Body of pancreas (tissue), 4 donors: ENCODE measurements around the gene DNAJC13. TPM values are rescaled to one million over a fixed set of nuclear protein-coding genes. Genes with fewer than 3 reads are reported as not detected.

Experiments
- ATAC-seq: fragments of 150-250 bp; one replicate; pipeline ENCODE4 v1.9.1; 2016
- DNase-seq, 4 donors: peaks; one replicate each; pipeline ENCODE4 v3.0.0-alpha.2; 2019
- H3K27ac ChIP-seq, 4 donors: fragments of 200-600 bp; sonication (generic); 1 replicate in 3 of 4; 2 replicates in 1 of 4; pipeline versions ENCODE4 v1.5.1 to v1.6.1; 2016 to 2019; ENCODE audit warnings: mild to moderate bottlenecking in 1 of 4, mixed read lengths in 1 of 4, moderate library complexity in 1 of 4
- H3K27me3 ChIP-seq, 2 donors: fragments of 200-600 bp; sonication (generic); one replicate each; pipeline ENCODE4 v1.6.0; 2016; ENCODE audit warnings: mild to moderate bottlenecking in 1 of 2
- H3K36me3 ChIP-seq, 2 donors: fragments of 200-600 bp; sonication (generic); replicated peaks in 1 of 2; 2 replicates each; pipeline ENCODE4 v1.5.1; 2016; ENCODE audit warnings: low read depth in 2 of 2; ENCODE audit not compliant: insufficient read depth in 1 of 2
- H3K4me1 ChIP-seq: fragments of 200-600 bp; sonication (generic); one replicate; pipeline ENCODE4 v1.6.0; 2016
- H3K4me3 ChIP-seq, 2 donors: fragments of 200-600 bp; sonication (generic); 1 replicate in 1 of 2; 2 replicates in 1 of 2; pipeline ENCODE4 v1.5.1; 2016 to 2019
- H3K9me3 ChIP-seq, 3 donors: fragments of 200-600 bp; sonication (generic); 1 replicate in 2 of 3; 2 replicates in 1 of 3; pipeline ENCODE4 v1.5.1; 2016
- POLR2A ChIP-seq, 3 donors: fragments of 450-650 bp; IDR thresholded peaks; one replicate each; pipeline ENCODE4 v1.6.1; 2016; ENCODE audit warnings: antibody characterized with exemption in 3 of 3, mild to moderate bottlenecking in 2 of 3
- WGBS, 2 donors: methylation state at CpG; one replicate each; pipeline ENCODE4 v1.1.5; 2017; 5-methylcytosine and 5-hydroxymethylcytosine counted together
- intact Hi-C: fragments of 100-400 bp; cut with DNase I; formaldehyde crosslinking; loops from one replicate; pipeline ENCODE4 v1.15.1; 2023
- total RNA-seq, 2 donors: library from RNA; depleted of rRNA; stranded (reverse); fragments of >200 nt; gene quantifications; one replicate each; pipeline ENCODE4 v1.1.0, GENCODE V29; 2016
- TF ChIP-seq, protein P1 (sequence below), 7 experiments: fragments of 450-650 bp in 4 of 7; fragments of 200-600 bp in 3 of 7; sonication (generic) in 3 of 7; IDR thresholded peaks; one replicate each; pipeline ENCODE4 v1.5.1; 2016 to 2019; ENCODE audit warnings: antibody characterized with exemption in 7 of 7

The DNAJC13 gene
- total RNA-seq, 2 donors from 2014 or later, result 21.5 to 36.9 TPM

GRCh38 chr3:132488151-132488550, 70.8 kb downstream of the DNAJC13 start:
- DNase-seq (no peak), ATAC-seq (no peak)
- intact Hi-C loops, result no loop called here
- Histone ChIP-seq H3K36me3 (peaks cover 0 to 20% of the 10 kb centered on the region in 2 donors), H3K9me3 (no peaks in the 10 kb centered on the region), H3K27me3 (no peaks in the 10 kb centered on the region), H3K4me1 (no peaks in the 10 kb centered on the region), H3K27ac (no peak overlapping the region), H3K4me3 (no peak overlapping the region)
- WGBS, 2 donors, result 39 to 43% methylated on average over 2 of the region's 2 CpGs
- no peak for TF ChIP-seq POLR2A (IDR thresholded peaks at IDR 0.05)
- TF ChIP-seq, protein P1, sequence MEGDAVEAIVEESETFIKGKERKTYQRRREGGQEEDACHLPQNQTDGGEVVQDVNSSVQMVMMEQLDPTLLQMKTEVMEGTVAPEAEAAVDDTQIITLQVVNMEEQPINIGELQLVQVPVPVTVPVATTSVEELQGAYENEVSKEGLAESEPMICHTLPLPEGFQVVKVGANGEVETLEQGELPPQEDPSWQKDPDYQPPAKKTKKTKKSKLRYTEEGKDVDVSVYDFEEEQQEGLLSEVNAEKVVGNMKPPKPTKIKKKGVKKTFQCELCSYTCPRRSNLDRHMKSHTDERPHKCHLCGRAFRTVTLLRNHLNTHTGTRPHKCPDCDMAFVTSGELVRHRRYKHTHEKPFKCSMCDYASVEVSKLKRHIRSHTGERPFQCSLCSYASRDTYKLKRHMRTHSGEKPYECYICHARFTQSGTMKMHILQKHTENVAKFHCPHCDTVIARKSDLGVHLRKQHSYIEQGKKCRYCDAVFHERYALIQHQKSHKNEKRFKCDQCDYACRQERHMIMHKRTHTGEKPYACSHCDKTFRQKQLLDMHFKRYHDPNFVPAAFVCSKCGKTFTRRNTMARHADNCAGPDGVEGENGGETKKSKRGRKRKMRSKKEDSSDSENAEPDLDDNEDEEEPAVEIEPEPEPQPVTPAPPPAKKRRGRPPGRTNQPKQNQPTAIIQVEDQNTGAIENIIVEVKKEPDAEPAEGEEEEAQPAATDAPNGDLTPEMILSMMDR (IDR thresholded peaks at IDR 0.05), result no peak

DNA sequence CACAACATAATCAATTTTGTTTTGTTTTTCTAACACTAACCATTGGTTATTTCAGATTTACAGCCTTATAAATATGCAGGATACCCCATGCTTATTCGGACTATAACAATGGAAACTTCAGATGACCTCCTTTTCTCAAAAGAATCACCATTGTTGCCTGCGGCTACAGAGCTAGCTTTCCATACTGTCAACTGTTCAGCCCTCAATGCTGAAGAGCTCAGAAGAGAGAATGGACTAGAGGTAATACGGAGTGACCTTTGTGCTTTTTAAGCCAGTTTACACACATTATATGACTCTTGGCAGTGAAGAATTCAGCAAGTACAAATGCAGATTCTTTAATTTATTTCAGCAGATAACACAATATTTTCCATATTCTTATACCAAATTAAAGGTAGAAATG, 81.8 kb downstream of the DNAJC13 start:
- Histone ChIP-seq H3K9me3 (no peaks in the 10 kb centered on the region), H3K27me3 (no peaks in the 10 kb centered on the region), H3K4me3 (no peak overlapping the region), H3K27ac (no peak overlapping the region), H3K4me1 (no peaks in the 10 kb centered on the region), H3K36me3 (peaks cover 0 to 20% of the 10 kb centered on the region in 2 donors)
- WGBS, 2 donors, result 91 to 100% methylated on average over 3 of the region's 3 CpGs
- intact Hi-C loops, result no loop called here
- no peak for DNase-seq
- no peak for ATAC-seq
- TF ChIP-seq, protein P1 (IDR thresholded peaks at IDR 0.05), result no peak
- no peak for TF ChIP-seq POLR2A (IDR thresholded peaks at IDR 0.05)

DNA sequence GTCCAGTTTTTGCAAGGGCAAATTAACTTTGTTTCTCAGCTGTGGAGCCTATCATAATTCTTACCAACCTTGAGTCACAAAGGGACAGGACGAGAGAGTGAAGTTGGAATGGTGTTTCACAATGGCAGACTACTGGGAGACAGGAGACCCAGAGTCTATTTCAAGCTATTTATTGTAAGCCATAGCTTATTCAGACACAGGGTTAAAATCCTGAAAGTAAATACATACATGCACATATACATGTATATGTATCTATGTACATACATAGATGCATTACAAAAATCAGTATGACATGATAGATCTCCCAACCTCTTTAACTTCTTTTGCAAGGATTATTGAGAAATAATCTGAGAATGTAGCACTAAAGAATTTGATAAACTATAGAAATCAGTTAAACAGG, 86.3 kb downstream of the DNAJC13 start:
- TF ChIP-seq POLR2A (IDR thresholded peaks at IDR 0.05), result no peak
- TF ChIP-seq, protein P1 (IDR thresholded peaks at IDR 0.05), result no peak
- Histone ChIP-seq H3K4me3 (no peak overlapping the region), H3K27me3 (no peaks in the 10 kb centered on the region), H3K27ac (no peak overlapping the region), H3K9me3 (no peaks in the 10 kb centered on the region), H3K4me1 (peaks cover 7% of the 10 kb centered on the region), H3K36me3 (peaks cover 0 to 15% of the 10 kb centered on the region in 2 donors)
- DNase-seq (no peak), ATAC-seq (no peak)
- WGBS, 2 donors, result 71 to 80% methylated on average over 1 of the region's 1 CpG
- intact Hi-C loops, result no loop called here

DNA sequence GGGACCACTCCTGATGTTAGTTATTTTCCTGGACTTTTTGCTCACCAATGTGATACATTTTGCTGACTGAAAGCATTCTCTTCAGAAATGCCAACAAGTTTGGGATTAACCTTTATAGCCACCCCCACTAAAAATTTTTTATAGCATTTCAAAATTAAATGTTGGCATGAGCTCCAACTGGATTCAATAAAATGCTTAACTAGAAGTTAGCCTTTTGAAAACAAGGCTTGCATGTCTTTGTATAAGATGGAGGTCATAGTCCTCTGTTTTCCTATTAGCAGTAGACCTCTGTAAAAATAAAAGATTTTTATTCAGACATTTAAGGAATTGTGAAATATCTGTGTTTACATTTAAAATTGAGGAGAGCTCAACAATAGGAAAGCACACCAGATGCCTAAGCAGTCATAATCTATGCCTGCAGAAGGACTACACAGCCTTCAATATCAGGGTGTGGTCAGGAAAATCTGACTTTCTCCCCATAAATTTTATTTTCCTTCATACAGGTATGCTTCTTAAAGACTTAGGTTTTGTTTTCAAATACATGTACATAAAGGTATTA, 87.2 kb downstream of the DNAJC13 start:
- no peak overlapping the region for H3K27ac ChIP-seq
- H3K9me3 ChIP-seq, result no peaks in the 10 kb centered on the region
- peaks cover 0 to 11% of the 10 kb centered on the region in 2 donors for H3K36me3 ChIP-seq
- DNase-seq, result no peak
- no peak overlapping the region for H3K4me3 ChIP-seq
- no peaks in the 10 kb centered on the region for H3K27me3 ChIP-seq
- ATAC-seq, result no peak
- intact Hi-C loops, result no loop called here
- TF ChIP-seq POLR2A (IDR thresholded peaks at IDR 0.05), result no peak
- TF ChIP-seq, protein P1 (IDR thresholded peaks at IDR 0.05), result no peak
- H3K4me1 ChIP-seq, result peaks cover 7% of the 10 kb centered on the region

- Histone ChIP-seq H3K27ac (no peak overlapping the region), H3K4me3 (no peak overlapping the region), H3K9me3 (no peaks in the 10 kb centered on the region), H3K27me3 (no peaks in the 10 kb centered on the region), H3K4me1 (peaks cover 7% of the 10 kb centered on the region), H3K36me3 (peaks cover 0 to 10% of the 10 kb centered on the region in 2 donors)
- 53 to 65% methylated on average over 4 of the region's 4 CpGs for whole genome bisulfite sequencing, 2 donors
- DNase-seq (no peak), ATAC-seq (no peak)
- TF ChIP-seq, protein P1 (IDR thresholded peaks at IDR 0.05), result no peak
- TF ChIP-seq POLR2A (IDR thresholded peaks at IDR 0.05), result no peak
- intact Hi-C loops, result no loop called here
These were observed 90.4 kb downstream of the DNAJC13 start for GRCh38 chr3:132507657-132508056.
